SK-MEL-5 (cell line): ENCODE results near the gene CDH18. TPM values are rescaled to one million over a fixed set of nuclear protein-coding genes. Genes with fewer than 3 reads are reported as not detected.

Source experiments
- DNase-seq: peaks from one replicate; pipeline ENCODE4 v3.0.0-alpha.2; 2016; ENCODE audit warnings: low read depth, low spot score
- in situ Hi-C: cut with HindIII; loops from 2 replicates; pipeline ENCODE4 v1.10.0; 2016; ENCODE audit warnings: low sequenced_read_pairs, high pct_unique_total_duplicates, low pct_unique_long_range_greater_than_20kb
- total RNA-seq: library from RNA; depleted of rRNA; stranded (reverse); fragments of >200 nt; shearing (Covaris generic); gene quantifications from 2 replicates; pipeline ENCODE4 v1.2.3, GENCODE V29; 2014

CDH18 gene
- total RNA-seq, 1 experiment from 2014 or later, result 1.1 TPM

DNA sequence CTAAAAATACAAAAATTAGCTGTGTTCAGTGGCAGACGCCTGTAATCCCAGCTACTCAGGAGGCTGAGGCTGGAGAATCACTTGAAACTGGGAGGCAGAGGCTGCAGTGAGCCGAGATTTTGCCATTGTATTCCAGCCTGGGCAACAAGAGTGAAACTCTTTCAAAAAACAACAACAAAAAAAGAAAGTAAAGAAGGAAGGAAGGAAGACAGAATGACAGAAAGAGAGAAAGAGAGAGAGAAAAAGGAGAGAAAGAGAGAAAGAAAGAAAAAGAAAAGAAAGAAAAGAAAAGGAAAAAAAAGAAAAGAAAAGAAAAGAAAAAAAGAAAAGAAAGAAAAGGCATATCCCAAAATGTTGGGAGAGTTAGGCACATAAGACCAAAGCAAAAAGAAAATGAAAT is 278.6 kb downstream of the CDH18 start:
- in situ Hi-C loops, result no loop called here
- no peak for DNase-seq

- DNase-seq, result no peak
- in situ Hi-C loops, result no loop called here
Measured at GRCh38 chr5:19706776-19707175, 281.2 kb downstream of the CDH18 start.

DNA sequence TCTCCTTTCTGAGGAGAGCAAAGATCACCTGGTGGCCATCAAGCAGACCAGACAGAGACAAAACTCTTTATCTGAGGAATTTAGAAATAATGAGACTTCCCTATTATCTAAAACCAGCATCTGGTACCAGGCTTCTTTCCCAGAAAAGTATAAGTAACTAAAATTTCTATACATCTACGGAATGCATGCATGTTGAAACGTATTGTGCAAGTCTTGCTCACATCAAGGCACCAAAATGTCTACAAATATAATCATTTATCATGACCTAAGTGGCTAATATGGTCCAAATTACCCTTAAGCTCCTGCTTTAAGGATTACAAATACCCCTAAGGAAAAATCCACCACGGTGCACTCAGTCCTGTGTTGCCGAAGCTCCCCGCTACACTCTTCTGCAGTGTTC is 286.3 kb downstream of the CDH18 start:
- DNase-seq, result no peak
- in situ Hi-C loops, result no loop called here

- DNase-seq, result no peak
- in situ Hi-C loops, result no loop called here
Measured at GRCh38 chr5:19694949-19695611, 292.9 kb downstream of the CDH18 start.

DNA sequence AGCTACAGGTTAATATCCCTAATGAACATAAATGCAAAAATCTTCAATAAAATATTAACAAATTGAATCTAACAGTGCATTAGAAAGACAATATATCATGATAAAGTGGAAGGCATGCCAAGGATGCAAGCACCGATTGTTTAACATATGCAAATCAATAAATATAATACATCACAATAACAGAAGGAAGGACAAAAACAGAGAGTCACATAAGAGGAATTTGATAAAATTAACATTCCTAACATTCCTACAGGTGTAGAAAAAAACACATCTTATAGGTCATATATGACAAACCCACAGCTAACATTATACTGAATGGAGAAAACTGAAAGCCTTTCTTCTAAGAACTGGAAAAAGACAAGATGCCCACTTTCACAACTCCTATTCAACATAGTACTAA is 297.0 kb downstream of the CDH18 start:
- in situ Hi-C loops, result no loop called here
- no peak for DNase-seq

- no peak for DNase-seq
- in situ Hi-C loops, result no loop called here
Measured at GRCh38 chr5:19685473-19685872, 302.5 kb downstream of the CDH18 start.

- no peak for DNase-seq
- in situ Hi-C loops, result no loop called here
Measured at GRCh38 chr5:19676895-19677294, 311.1 kb downstream of the CDH18 start.

DNA sequence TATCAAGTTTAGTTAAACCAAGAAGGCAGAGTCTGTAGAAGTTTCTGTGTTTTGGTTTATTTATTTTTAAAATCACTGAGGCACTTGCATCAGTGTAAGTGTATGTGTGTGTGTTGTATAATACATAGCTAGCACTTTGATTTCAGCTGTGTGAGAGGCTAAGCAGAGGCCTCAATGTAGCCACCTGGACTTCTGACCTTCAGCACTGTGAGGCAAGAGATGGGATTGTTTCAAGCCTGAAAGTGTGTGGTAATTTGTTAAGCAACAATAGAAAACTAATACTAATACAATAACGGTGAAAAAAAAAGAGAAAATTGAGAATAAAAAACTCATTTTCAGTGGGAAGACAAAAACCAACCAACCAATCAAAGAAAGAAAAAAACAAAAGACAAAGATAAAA is 327.3 kb downstream of the CDH18 start:
- in situ Hi-C loops, result no loop called here
- DNase-seq, result no peak

DNA sequence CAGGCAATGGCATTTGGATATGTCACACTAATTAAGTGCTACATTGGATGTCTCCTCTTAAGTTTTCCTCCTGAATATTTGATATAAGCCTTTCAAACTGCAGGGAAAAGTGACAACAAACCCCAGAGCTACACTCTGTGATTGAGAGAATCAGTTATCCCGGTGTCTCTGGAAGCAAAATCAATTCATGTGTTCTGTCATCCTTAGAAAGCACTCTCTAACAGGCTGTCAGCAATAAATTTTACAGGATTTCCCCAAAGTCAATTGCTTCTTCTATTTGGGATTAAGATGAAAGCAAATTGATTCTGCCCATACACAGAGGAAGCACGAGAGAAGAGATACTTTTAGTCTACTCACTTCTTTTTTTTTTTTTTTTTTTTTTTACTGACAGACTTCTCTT is 332.4 kb downstream of the CDH18 start:
- DNase-seq, result no peak
- in situ Hi-C loops, result no loop called here

DNA sequence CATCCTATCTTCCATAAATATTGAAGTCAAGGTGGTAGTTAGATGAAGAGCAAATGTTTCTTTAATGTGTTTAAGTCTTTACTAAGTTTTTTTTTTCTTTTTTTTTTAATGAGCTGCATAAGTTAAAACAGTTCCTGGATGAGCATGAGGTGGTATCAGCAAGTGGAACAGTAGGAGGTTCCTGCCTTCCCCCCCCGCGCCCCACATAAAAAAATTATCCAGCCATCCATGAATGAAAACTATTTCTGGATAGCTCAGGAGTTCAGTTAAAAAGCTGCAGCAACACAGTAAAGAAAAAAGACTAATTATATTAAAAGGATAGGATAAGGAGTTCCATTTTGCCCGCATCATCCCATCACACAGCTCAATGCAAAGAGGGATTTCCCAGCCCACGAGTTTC is 349.5 kb downstream of the CDH18 start:
- in situ Hi-C loops, result no loop called here
- no peak for DNase-seq

DNA sequence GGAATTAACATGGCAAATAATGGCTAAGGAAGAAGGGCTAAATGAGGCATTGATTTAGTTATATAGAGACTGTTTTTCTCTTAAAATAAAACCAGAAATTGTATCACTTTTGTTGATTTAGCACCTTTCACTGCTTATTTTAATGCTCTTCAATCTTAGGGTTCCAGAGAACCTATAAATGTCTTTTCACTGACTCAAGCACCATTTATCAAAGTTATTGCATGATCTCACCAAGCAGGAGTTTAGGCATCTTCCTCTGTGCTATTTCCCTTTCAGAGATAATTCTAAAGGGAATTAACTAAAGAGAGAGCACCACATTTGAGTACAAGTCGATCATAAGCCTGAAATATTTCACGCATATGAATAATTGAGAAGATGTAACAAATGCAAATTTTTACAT is 357.1 kb downstream of the CDH18 start:
- no peak for DNase-seq
- in situ Hi-C loops, result no loop called here

DNA sequence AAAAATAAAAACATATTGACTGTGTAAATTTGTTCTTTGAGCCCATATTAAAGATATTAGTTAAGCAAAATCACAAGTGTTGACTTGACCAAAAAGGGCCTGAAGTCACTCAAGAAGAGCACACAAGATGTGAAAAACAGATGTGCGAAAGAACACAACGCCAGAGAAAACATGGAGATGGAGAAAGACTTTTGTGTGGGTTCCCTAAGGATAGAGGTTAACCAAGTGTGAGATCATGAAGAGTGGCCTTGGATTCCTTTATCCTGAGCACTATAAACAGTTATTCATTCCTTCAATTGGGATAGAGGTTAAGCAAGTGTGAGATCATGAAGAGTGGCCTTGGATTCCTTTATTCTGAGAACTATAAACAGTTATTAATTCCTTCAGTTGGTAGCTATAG is 361.8 kb downstream of the CDH18 start:
- DNase-seq, result no peak
- in situ Hi-C loops, result no loop called here

DNA sequence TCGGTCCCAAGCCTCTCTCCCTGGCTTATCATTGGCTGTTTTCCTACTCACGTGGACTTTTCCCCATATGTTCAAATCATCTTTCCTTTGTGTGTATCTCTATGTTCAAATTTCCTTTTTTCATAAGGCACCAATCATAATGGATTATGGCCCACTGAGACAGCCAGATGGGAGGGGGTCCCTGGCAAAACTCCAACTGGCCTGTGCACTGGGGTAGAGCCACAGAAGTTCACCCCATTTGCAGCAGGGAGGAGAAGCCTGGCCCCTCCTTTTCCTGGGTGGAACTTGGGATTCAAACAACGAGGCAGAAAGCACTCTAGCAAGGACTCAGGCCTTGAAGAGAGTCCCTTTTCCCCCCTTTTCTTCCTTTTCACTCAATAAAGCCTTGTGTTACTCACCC is 362.4 kb downstream of the CDH18 start:
- DNase-seq, result no peak
- in situ Hi-C loops, result no loop called here

DNA sequence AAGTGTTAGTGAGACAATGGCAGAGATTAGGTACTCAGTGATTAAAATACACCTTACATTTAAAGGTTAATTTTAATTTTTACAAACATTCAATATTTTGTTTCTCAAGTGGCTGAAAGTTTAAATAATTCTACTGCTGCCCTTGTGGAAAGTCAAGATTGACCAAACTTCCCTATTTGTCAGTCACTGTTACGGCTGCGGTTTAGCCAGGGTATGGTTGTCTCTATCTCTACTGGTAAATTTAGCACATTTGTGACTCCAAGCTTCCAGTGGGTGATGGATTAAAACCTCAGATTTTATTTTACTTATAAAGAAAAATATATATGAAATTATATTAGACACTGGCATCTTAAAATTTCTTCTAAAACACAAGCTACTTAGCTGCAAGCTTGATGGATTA is 368.4 kb downstream of the CDH18 start:
- no peak for DNase-seq
- in situ Hi-C loops, result no loop called here

- DNase-seq, result no peak
- in situ Hi-C loops, result no loop called here
Measured at GRCh38 chr5:19616701-19617215, 371.2 kb downstream of the CDH18 start.

GRCh38 chr5:19615661-19616060 is 372.3 kb downstream of the CDH18 start:
- no peak for DNase-seq
- in situ Hi-C loops, result no loop called here

- DNase-seq, result no peak
- in situ Hi-C loops, result no loop called here
Measured at GRCh38 chr5:19615071-19615470, 372.9 kb downstream of the CDH18 start.

DNA sequence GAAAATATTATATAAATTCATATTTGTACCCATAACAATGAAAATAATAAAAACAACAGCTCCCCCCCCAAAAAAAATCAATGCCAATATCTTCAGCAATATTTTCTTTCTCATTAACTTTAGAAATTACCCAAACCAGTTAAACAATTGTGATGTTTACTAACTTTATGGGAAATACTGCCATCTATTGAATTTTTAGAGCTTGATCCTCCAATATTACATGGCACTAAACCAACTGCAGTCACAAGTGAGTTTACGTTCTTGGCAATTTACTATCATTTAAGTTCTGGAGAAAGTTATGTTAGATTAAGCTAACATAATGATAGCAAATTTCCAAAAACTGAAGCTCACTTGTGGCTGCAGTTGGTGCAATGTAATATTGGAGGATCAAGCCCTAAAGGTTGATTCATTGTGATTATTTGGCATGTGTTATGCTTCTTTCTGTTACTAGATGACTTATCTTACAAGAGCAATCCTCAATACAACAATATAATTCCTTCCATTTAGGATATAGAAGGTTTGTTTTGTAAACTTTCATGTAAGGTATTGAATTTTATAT is 379.5 kb downstream of the CDH18 start:
- DNase-seq, result peak; percentile 52
- in situ Hi-C loops, result no loop called here

- in situ Hi-C loops, result no loop called here
- no peak for DNase-seq
Measured at GRCh38 chr5:19605846-19606407, 382.1 kb downstream of the CDH18 start.
